ENCODE results near the gene LRMDA.
A peak's percentile ranks its signal among the peaks of the same experiment; 100 is the strongest.
"Not testable (repeated sequence)": the region's sequence is repeated elsewhere in the genome, so short reads cannot be mapped to it uniquely, and the experiment has no call there.

The LRMDA gene

DNA sequence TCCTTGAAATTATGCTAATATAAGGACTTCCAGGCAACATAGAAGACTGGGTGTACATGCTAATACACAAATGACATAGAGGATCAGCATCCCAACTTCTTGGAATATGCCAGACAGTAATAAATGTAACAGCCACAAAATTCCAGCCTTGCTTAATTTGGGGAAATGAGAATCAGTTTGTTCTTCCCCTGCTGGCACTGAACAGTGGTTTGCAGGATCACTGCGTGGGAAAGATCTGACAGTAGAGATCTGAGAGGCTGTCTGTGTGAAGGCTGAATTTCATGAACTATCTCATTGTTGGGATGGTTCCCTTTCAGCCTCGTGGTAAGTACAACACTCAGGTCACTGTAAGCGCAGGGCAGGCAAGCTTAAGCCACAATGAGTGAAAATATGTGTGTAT lies 1078.0 kb downstream of the LRMDA start:
- DNase-seq (ENCODE audit: low spot score), result no peak

DNA sequence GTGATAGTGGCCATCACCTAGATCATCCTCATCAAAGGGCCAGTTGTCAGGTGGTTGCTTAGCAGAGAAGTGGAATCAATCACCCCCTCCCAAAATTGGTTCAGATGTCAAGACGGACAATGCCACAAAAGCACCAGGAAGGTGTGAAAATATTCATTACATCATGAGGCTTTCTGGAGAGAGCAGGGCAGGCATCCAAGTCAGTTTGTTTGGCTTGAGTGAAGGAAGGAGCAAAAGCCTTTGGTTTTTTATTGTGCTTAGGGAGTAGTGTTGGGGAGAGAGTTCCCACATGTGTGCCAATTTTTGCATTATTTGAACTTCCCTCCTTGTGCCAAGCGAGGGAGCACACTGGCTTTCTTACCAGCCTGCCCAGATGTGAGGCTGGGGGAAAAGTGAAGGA lies 1082.9 kb downstream of the LRMDA start:
- DNase-seq (ENCODE audit: low spot score), result no peak

DNA sequence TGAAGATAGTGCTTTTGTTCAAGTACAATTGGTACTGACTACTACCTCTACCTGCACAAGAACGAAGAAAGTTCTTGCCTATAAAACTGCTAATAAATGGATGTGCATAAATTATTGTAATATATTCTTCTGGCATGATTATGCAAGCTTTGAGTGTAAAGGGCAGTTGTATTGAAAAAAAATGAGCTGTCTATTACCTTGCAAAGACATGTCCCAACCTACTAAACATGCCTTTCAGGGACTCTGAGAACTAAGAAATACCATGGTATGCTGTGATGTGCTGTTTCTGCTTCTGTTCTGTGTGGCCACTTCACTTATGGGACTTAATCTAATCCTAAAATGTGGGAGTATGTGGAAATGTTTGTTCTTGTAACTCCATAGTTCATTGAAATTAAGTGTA lies 1083.4 kb downstream of the LRMDA start:
- no peak for DNase-seq (ENCODE audit: low spot score)

DNA sequence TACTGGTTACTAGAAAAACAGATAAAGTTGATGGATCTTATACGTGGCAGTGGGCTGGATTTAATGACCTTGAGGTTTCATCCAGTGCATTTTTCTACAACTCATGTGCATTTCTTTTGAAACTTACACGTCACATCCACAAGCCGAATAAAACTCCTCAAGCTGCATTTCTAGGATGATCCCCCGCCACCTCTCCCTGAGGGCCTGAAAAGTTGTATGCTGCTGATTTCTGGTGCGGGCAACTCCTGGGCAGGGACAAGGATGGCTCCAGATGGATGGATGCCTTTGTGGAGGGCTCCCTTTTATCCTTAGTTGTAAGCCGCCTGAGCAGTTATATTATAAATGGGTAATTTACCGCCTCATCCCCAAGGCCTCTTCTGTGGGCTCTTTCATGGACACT lies 1091.1 kb downstream of the LRMDA start:
- no peak for DNase-seq (ENCODE audit: low spot score)

DNA sequence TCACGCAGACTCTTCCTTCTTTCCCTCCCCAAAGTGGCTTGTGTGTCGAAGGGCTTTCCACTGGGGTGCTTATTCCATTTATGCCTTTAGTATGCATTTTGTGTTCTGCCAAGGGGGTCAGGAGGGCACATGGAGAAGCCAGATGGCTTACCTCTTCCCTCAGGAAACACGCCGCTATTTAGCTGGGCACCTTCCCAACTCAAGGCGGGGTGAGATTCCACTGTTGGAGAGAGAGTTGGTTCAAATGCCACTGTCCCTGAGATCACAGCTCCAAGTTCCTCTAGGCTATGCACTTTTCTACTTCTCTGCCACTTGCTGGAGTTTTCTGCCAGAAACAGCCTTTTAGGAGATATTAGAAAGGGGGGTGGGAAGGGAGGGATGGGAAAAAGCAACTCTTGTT lies 1091.8 kb downstream of the LRMDA start:
- no peak for DNase-seq (ENCODE audit: low spot score)

- no peak for DNase-seq (ENCODE audit: low spot score)
These were observed 1092.4 kb downstream of the LRMDA start for GRCh38 chr10:76523791-76524351.

- not testable (repeated sequence) for DNase-seq (ENCODE audit: low spot score)
These were observed 1095.4 kb downstream of the LRMDA start for GRCh38 chr10:76526833-76527232.

GRCh38 chr10:76540331-76540730 lies 1108.9 kb downstream of the LRMDA start:
- no peak for DNase-seq (ENCODE audit: low spot score)

DNA sequence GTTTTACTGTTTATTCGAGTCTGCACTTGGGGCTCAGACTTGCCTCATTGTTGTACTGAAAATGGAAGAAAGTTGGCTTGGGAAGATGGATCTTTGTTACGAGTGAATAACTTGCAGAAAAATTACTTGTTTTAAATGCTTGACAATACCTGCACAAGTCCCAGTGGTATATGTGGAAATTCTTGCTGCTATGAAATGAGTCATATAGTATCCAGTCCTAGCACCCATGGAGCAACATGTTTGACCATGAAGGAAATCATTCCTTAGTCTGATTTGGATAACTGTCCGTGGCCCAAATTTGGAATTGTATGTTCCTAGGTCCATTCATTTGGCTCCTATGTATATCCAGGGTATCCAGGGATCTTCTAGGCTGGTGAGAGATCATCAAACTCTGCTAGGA lies 1109.4 kb downstream of the LRMDA start:
- DNase-seq (ENCODE audit: low spot score), result no peak

DNA sequence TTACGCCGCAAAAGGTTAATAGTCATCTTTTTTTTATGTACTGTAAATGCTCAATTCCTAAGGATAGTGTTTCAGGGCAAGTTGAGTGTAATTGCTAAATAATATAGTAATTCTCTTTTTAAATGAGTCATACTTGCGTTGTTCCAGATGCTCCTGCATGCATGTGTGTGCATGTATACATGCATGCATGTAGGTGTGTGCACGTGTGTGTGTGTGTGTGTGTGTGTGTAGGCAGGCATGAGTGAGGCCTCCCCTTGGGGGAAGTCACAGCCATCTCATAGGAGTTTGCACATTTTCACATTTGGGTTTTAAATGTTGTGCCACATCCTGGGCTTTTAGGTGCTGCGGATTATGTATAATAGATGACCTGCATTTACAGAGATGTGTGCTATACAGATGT lies 1110.4 kb downstream of the LRMDA start:
- no peak for DNase-seq (ENCODE audit: low spot score)

- DNase-seq (ENCODE audit: low spot score), result no peak
These were observed 1111.0 kb downstream of the LRMDA start for GRCh38 chr10:76542307-76542930.

DNA sequence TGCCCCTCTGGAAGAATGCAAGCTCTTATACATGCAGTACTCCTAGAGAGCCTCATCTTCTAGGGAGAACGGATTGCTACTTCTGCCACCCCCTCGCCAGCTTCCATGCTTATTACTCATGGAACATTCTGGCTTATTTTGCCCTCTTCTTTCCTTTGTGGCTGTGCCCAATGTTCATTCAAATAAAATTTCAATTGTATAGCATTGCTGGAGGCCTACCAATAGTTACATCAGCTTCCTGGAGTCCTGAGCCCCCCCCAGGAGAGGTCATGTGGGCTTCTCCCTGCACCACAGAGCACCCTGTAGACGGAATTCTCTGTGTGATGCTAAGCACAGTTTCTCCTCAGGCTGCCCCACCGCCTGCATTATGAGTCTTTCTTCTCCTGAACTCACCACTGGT lies 1112.2 kb downstream of the LRMDA start:
- no peak for DNase-seq (ENCODE audit: low spot score)

DNA sequence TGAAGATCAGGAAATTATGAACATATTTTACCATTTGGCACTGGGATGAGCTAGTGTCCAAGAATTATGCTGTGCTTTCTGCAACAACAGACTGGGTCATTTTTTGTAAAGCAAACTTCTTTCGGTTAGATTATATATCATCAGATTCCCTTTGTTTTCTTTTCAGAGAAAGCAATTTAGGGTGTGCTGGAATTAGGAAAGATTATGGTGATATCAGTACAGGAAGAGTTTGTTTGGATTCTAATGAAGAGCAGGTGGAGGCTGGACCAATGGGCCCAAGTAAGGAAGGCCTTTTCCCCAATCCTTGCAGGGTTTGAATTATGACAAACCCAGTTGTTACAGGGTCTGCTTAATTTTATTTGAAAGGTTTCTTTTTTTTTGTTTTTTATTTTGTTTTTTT lies 1113.4 kb downstream of the LRMDA start:
- no peak for DNase-seq (ENCODE audit: low spot score)

- DNase-seq (ENCODE audit: low spot score), result no peak
These were observed 1115.0 kb downstream of the LRMDA start for GRCh38 chr10:76546411-76546810.

- DNase-seq (ENCODE audit: low spot score), result peak; percentile 75
These were observed 1116.0 kb downstream of the LRMDA start for GRCh38 chr10:76547352-76547972.

DNA sequence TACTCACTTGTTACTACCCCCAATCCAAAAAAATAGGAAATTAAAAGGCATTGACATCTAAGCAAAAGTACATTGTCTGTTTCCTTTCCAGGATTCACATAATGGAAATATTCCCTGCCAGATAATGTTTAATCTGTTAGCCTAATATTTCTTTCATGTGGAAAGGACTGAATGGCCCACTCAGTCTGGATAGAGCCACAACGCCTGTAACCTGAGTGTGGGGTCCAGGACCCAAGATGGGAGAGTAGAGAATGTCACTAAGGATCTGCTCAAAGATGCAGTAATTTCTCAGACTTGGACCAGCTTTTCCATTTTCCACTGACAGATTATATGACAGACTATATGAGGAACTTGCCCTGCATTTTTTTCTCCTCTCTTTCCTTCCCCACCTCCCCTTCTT lies 1117.3 kb downstream of the LRMDA start:
- DNase-seq (ENCODE audit: low spot score), result no peak

GRCh38 chr10:76549171-76549570 lies 1117.7 kb downstream of the LRMDA start:
- DNase-seq (ENCODE audit: low spot score), result no peak

DNA sequence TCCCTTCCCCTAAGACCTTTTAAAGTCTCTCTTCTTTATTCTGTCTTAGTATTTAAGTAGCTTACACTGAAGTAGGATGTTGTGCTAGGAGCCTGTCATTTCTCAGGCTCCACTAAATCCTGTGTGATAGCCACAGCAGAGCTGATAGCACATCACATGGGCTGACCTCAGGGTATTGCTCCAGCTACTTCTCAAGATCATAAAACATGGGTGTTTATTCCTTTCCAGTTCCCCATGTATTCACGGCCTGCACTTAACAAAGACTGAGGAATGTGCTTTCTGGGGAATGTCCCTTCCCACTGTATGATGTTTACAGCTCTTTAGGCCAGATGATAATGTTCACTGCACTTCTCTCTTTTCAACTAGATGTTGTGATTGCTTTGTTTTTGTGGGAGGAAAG lies 1119.4 kb downstream of the LRMDA start:
- DNase-seq (ENCODE audit: low spot score), result no peak

DNA sequence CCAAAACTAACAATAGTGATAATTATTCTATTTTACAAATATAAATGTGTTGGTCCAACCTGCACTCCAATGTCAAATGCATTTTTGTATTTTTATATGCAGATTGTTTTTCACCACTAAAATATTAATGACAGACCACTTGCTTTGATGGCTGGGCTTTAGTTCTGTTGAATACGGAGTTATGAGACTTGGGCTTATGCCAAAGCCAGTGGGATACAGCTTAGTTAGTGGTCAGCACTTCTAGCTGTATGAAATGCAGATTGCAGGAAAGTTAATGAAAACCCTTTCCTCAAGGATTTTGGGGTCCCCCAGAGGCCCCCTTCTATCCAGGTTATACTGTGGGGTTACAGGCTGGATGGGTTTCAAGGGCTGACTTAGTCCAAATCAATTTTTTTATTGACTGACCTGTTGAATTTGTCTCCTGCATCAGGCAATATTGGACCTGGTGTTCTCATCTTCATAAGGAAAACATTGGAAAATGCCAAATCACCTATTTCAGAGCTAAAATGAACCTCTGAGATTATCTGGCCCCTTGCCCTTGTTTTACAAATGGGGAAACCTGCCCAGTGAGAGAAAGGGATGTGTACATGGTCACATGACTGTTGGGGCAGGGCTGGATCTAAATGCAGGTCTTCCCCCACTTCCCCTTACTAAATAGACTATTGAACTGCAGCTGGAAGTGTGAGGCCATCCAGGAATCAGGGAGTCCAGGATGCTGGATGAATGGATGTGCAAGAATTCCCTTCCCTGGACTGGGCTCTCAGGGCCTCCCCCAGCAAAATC lies 1120.9 kb downstream of the LRMDA start:
- DNase-seq (ENCODE audit: low spot score), result no peak

DNA sequence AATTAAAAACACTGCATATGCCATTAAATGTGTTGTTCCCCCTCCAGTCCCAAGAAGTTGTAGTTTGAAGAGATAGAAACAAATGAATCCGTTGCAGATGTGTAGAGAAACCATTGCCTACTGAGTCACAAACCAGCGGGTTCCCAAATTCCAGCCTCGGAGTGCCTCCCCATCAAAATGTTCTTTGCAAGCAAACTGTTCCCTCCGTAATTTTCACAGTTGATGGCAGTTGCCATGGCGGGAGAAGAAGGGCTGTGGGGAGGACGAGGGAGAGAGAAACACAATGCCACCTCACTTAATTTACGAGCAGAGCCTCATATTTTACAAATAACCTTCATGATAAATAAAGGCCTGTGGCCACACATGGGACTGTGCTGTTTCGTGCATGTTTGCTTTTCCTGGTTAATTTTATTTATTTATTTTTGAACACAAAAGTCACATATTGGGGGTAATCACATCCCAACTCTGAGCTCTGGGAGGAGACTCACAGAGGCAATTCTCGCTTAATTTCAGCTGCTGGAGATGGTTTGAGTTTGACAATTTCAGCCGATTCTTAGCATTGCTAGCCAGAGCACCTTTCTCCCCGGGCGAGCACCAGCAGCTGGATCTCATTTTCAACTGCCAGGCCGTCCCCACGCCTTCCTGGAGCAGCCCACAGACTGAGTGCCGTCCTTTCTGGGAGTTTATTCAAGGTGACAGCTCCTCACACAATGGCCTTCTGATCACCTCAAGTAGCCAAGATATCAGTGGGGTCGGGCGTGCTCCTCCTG lies 1122.0 kb downstream of the LRMDA start:
- no peak for DNase-seq (ENCODE audit: low spot score)

- no peak for DNase-seq (ENCODE audit: low spot score)
These were observed 1122.6 kb downstream of the LRMDA start for GRCh38 chr10:76554033-76554408.

DNA sequence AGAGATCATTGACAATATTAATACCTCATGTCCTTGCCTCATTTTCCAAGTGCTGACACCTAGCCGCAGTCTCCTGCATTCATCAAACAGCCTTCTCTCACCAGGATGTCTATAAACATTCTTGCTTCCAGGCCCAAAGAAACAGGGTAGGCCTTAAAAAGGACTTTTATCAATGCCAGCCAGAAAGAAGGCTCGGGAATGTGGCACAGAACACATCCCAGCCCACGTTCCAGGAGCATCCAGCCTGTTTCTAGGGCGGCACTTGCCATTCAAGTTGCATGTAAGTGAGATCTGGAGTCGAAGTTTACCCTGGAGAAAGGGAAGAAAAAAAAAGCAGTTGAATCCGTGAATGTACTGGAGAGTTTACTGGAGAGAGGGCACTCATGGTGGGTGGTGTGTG lies 1123.1 kb downstream of the LRMDA start:
- DNase-seq (ENCODE audit: low spot score), result no peak

Measured in iPS-NIHi11 (cell line).